CD14-positive monocyte (primary cell): ENCODE data around the gene LMX1B. TPM values are rescaled to one million over a fixed set of nuclear protein-coding genes. Genes with fewer than 3 reads are reported as not detected.
A peak's percentile ranks its signal among the peaks of the same experiment; 100 is the strongest.

Source experiments
- DNase-seq, 3 donors: peaks; one replicate each; pipeline ENCODE4 v3.0.0-alpha.2; 2011 to 2022
- H2AFZ ChIP-seq: 2 replicates; pipeline ENCODE4 v1.6.0; 2012; ENCODE audit warnings: mild to moderate bottlenecking, low read depth, low read length, inconsistent platforms; ENCODE audit not compliant: insufficient read depth, poor library complexity, severe bottlenecking
- H3K27ac ChIP-seq, 2 donors: 1 replicate in 1 of 2; 2 replicates in 1 of 2; pipeline ENCODE4 v1.5.1; 2012 to 2013; ENCODE audit warnings: low read length in 2 of 2, control low read depth in 1 of 2, inconsistent platforms in 1 of 2, low read depth in 1 of 2, mild to moderate bottlenecking in 1 of 2
- H3K27me3 ChIP-seq, 2 donors: one replicate each; pipeline versions ENCODE4 v1.6.0 to v1.6.1; 2011 to 2013; ENCODE audit warnings: low read length in 2 of 2; ENCODE audit not compliant: control insufficient read depth in 2 of 2, insufficient read depth in 2 of 2
- H3K36me3 ChIP-seq, 2 donors: replicated peaks in 1 of 2; 1 replicate in 1 of 2; 2 replicates in 1 of 2; pipeline versions ENCODE4 v1.5.1 to v1.6.1; 2012 to 2013; ENCODE audit warnings: low read length in 2 of 2, control low read depth in 1 of 2, inconsistent platforms in 1 of 2, mild to moderate bottlenecking in 1 of 2; ENCODE audit not compliant: insufficient read depth in 2 of 2, control insufficient read depth in 1 of 2
- H3K4me1 ChIP-seq, 2 donors: 1 replicate in 1 of 2; 2 replicates in 1 of 2; pipeline versions ENCODE4 v1.5.1 to v1.6.1; 2012 to 2013; ENCODE audit warnings: low read length in 2 of 2, control low read depth in 1 of 2, inconsistent platforms in 1 of 2, mild to moderate bottlenecking in 1 of 2, moderate library complexity in 1 of 2; ENCODE audit not compliant: insufficient read depth in 2 of 2, control insufficient read depth in 1 of 2
- H3K4me2 ChIP-seq: replicated peaks from 2 replicates; pipeline ENCODE3; 2012; ENCODE audit warnings: low read length, moderate library complexity, mild to moderate bottlenecking; ENCODE audit not compliant: poor library complexity, severe bottlenecking; ENCODE audit errors: extremely low read depth
- H3K4me3 ChIP-seq, 3 experiments: fragments of 200-600 bp in 1 of 3; sonication (generic) in 1 of 3; replicated peaks in 1 of 3; 1 replicate in 2 of 3; 2 replicates in 1 of 3; pipeline ENCODE4 v1.5.1; 2011 to 2013; ENCODE audit warnings: low read length in 3 of 3, mild to moderate bottlenecking in 3 of 3, control low read depth in 2 of 3, low read depth in 2 of 3, inconsistent platforms in 1 of 3, moderate library complexity in 1 of 3
- H3K79me2 ChIP-seq: 2 replicates; pipeline ENCODE4 v1.6.0; 2012; ENCODE audit warnings: mild to moderate bottlenecking, control low read depth, inconsistent platforms, low read length, moderate library complexity; ENCODE audit not compliant: insufficient read depth
- H3K9ac ChIP-seq: 2 replicates; pipeline ENCODE4 v1.6.0; 2017; ENCODE audit warnings: low read length, mild to moderate bottlenecking; ENCODE audit not compliant: insufficient read depth, poor library complexity, severe bottlenecking
- H3K9me3 ChIP-seq, 2 donors: replicated peaks in 1 of 2; 1 replicate in 1 of 2; 2 replicates in 1 of 2; pipeline versions ENCODE4 v1.5.1 to v1.6.1; 2012 to 2013; ENCODE audit warnings: low read length in 2 of 2, control low read depth in 1 of 2; ENCODE audit not compliant: control insufficient read depth in 1 of 2, insufficient read depth in 1 of 2
- H4K20me1 ChIP-seq: 2 replicates; pipeline ENCODE4 v1.6.0; 2012; ENCODE audit warnings: mild to moderate bottlenecking, low read length, control low read depth, moderate library complexity; ENCODE audit not compliant: insufficient read depth
- H3K27ac Mint-ChIP-seq, 7 donors: one replicate each; pipeline ENCODE4 v1.8.0; 2020; ENCODE audit warnings: mild to moderate bottlenecking in 7 of 7, mixed read lengths in 7 of 7, moderate library complexity in 6 of 7, inconsistent platforms in 2 of 7
- H3K27me3 Mint-ChIP-seq, 3 donors: one replicate each; pipeline ENCODE4 v1.8.0; 2021 to 2022; ENCODE audit warnings: low read depth in 3 of 3, mild to moderate bottlenecking in 3 of 3, mixed read lengths in 3 of 3, moderate library complexity in 3 of 3, inconsistent platforms in 1 of 3
- H3K36me3 Mint-ChIP-seq, 2 donors: one replicate each; pipeline ENCODE4 v1.8.0; 2020; ENCODE audit warnings: mixed read lengths in 2 of 2, inconsistent platforms in 1 of 2, mild to moderate bottlenecking in 1 of 2
- H3K4me1 Mint-ChIP-seq: one replicate; pipeline ENCODE4 v1.8.0; 2020; ENCODE audit warnings: mild to moderate bottlenecking, mixed read lengths
- H3K4me3 Mint-ChIP-seq, 2 donors: one replicate each; pipeline ENCODE4 v1.8.0; 2020; ENCODE audit warnings: mild to moderate bottlenecking in 2 of 2, mixed read lengths in 2 of 2, moderate library complexity in 1 of 2
- H3K9me3 Mint-ChIP-seq, 7 donors: one replicate each; pipeline ENCODE4 v1.8.0; 2020 to 2022; ENCODE audit warnings: mixed read lengths in 7 of 7, mild to moderate bottlenecking in 6 of 7, moderate library complexity in 6 of 7, inconsistent platforms in 2 of 7
- CTCF ChIP-seq: fragments of 200-600 bp; IDR thresholded peaks from one replicate; pipeline ENCODE4 v1.8.0; 2022; ENCODE audit warnings: antibody characterized with exemption, mild to moderate bottlenecking
- WGBS: methylation state at CpG from one replicate; pipeline ENCODE4 v1.1.5; 2013; ENCODE audit warnings: missing lambda C conversion rate; ENCODE audit not compliant: insufficient coverage; 5-methylcytosine and 5-hydroxymethylcytosine counted together
- intact Hi-C, 2 donors: fragments of 100-400 bp; cut with micrococcal nuclease; formaldehyde crosslinking; loops; one replicate each; pipeline versions ENCODE4 v1.15.0 to v1.15.1; 2023
- polyA plus RNA-seq, 3 donors: library from polyadenylated mRNA; depleted of rRNA in 1 of 3; unstranded in 2 of 3; stranded (reverse) in 1 of 3; fragments of 300-500 nt in 2 of 3; fragments of >200 nt in 1 of 3; fragmentation: Illumina TruSeq in 2 of 3; gene quantifications; 1 replicate in 2 of 3; 2 replicates in 1 of 3; pipeline ENCODE4 v1.2.3, GENCODE V29; 2012 to 2021

Gene LMX1B
- polyA plus RNA-seq, 3 donors = not detected

DNA sequence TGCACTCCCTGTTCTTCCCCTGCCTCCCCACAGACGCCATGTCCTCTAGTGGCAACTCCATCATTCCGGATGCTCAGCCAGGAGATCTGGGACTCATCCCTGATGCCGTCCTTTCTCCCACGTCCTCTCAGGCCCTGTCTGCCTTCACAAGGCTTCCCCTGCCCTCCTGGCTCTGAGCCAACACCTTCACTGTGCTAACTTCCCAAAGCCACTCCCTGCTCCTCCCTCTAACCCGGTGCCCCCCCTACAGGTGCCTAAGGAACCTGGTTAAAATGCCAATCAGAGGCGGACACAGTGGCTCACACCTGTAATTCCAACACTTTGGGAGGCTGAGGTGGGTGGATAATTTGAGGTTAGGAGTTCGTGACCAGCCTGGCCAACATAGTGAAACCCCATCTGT lies 67.6 kb downstream of the LMX1B start:
- Histone ChIP-seq H3K79me2 (no peaks in the 10 kb centered on the region), H2AFZ (no peak overlapping the region), H3K4me3 (no peak overlapping the region), H3K36me3 (no peaks in the 10 kb centered on the region), H3K4me1 (no peaks in the 10 kb centered on the region), H3K4me2 (no peak overlapping the region), H3K9ac (no peak overlapping the region), H3K27me3 (peaks cover 56 to 89% of the 10 kb centered on the region in 2 donors), H3K27ac (no peak overlapping the region), H3K9me3 (peaks cover 1 to 25% of the 10 kb centered on the region in 2 donors), H4K20me1 (no peaks in the 10 kb centered on the region)
- H3K4me3 Mint-ChIP-seq = peak overlapping the region in 1 of 2 donors; percentile 66
- peaks cover 0 to 11% (median 6%) of the 10 kb centered on the region in 7 donors for H3K9me3 Mint-ChIP-seq
- peak overlapping the region in 1 of 7 donors; percentile 28 for H3K27ac Mint-ChIP-seq
- H3K4me1 Mint-ChIP-seq = peaks cover 1% of the 10 kb centered on the region
- peaks cover 0 to 4% of the 10 kb centered on the region in 2 donors for H3K36me3 Mint-ChIP-seq
- intact Hi-C loops = no loop called here
- no peak for TF ChIP-seq CTCF
- H3K27me3 Mint-ChIP-seq = peaks cover 85 to 95% (median 90%) of the 10 kb centered on the region in 3 donors
- 66% methylated on average over 4 of the region's 7 CpGs for WGBS
- no peak for DNase-seq

- H3K4me3 Mint-ChIP-seq = peak overlapping the region in 1 of 2 donors; percentile 81
- H3K4me1 Mint-ChIP-seq = peaks cover 1% of the 10 kb centered on the region
- Histone ChIP-seq H3K4me1 (no peaks in the 10 kb centered on the region), H3K4me3 (no peak overlapping the region), H3K9ac (no peak overlapping the region), H3K36me3 (no peaks in the 10 kb centered on the region), H3K4me2 (no peak overlapping the region), H3K9me3 (peaks cover 0 to 17% of the 10 kb centered on the region in 2 donors), H3K27me3 (peaks cover 47 to 86% of the 10 kb centered on the region in 2 donors), H2AFZ (no peak overlapping the region), H4K20me1 (no peaks in the 10 kb centered on the region), H3K27ac (no peak overlapping the region), H3K79me2 (no peaks in the 10 kb centered on the region)
- H3K36me3 Mint-ChIP-seq = peaks cover 0 to 2% of the 10 kb centered on the region in 2 donors
- H3K27ac Mint-ChIP-seq = no peak overlapping the region
- TF ChIP-seq CTCF = no peak
- H3K27me3 Mint-ChIP-seq = peaks cover 85 to 93% (median 88%) of the 10 kb centered on the region in 3 donors
- intact Hi-C loops = no loop called here
- peaks cover 0 to 9% (median 5%) of the 10 kb centered on the region in 7 donors for H3K9me3 Mint-ChIP-seq
- 46% methylated on average over 6 of the region's 24 CpGs for WGBS
- no peak for DNase-seq
Observed at GRCh38 chr9:126682113-126682810, 68.5 kb downstream of the LMX1B start.
